Measurements from ENCODE around the gene ZNF367.

The ZNF367 gene

DNA sequence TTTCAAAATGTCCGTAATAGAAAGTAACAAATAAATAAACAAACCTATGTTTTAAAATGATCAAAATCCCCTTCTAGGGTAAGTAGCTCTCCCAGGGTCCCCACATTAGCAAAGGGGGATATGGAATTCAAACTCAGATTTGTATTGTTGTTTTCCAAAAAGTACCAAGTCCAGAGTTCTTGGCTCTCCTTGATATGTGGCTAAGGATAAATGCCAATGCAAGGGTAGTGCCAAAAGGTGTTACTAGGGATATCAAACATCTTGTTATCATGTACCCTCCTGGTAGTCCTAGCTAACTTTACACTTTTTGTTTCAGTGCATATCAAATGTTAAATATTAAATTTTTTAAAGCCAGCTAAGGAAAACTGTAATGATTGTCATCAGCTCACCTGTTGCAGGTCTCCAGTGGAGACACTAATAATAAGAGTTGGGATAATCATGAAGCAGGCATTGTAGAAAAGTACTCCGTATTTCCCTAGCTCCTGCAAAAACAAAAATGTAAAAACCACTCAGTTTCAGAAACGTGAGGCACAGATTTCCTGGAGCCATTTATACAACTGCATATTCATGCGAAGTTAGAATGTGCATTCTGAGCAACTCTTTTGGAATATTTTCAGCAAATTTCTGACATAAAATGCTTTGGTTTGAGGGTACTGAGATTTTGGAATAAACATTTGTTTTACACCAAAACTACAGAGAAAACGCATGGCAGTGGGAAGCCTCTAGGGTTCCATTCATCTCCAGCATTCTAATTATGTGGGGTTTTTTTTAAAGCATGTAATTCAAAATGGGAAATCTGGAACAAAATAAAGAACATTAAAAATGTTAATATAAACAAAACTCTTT, 74.4 kb downstream of the ZNF367 start:
- Histone ChIP-seq H3K4me3 (no peak overlapping the region), H4K20me1 (no peaks in the 10 kb centered on the region), H3K27ac (no peak overlapping the region), H3K36me3 (no peaks in the 10 kb centered on the region), H3K4me1 (no peaks in the 10 kb centered on the region), H3K9ac (no peak overlapping the region), H3K27me3 (no peaks in the 10 kb centered on the region), H3K9me3 (no peaks in the 10 kb centered on the region), H3K4me2 (no peak overlapping the region)
- no peak for TF ChIP-seq Cebpa-rat (IDR thresholded peaks at IDR 0.05)

DNA sequence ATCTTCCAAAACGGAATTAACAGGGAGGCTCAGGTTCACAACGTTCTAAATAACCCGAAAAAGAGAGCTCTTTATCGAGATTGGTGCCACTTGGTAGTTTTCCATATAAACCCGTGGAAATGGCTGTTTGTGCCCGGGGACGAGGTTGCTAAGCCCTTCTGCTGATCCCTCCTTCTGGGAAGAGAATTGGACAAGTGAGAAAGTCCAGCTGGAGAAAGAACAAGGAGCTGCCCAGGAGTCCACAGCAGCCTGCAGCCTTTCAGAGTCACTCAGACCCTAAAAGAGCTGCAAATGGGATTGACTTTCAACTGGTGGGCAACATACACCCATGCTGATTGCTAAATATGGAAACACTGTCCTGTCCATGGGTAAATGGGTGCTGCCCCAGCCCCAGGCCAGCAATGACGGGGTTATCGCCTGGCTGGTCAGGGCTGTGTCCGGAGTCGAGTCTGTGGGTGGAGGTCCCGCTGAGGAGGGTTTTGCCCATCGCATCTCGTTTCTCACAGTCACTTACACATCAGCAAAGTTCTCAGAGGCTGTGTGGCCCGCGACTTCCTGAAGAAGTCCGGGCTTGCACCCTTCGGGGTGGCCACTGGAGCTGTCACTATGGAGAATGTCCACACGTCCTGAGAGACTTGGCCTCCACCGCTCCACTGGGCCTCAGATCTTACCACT, 75.5 kb downstream of the ZNF367 start:
- Histone ChIP-seq H3K36me3 (no peaks in the 10 kb centered on the region), H3K4me2 (no peak overlapping the region), H3K9ac (no peak overlapping the region), H3K27ac (no peak overlapping the region), H3K27me3 (no peaks in the 10 kb centered on the region), H3K4me3 (no peak overlapping the region), H4K20me1 (no peaks in the 10 kb centered on the region), H3K4me1 (no peaks in the 10 kb centered on the region), H3K9me3 (no peaks in the 10 kb centered on the region)
- TF ChIP-seq Cebpa-rat (IDR thresholded peaks at IDR 0.05), result no peak

GRCh38 chr9:96340707-96341106, 77.5 kb downstream of the ZNF367 start:
- no peak overlapping the region for H3K9ac ChIP-seq
- H3K4me2 ChIP-seq, result no peak overlapping the region

DNA sequence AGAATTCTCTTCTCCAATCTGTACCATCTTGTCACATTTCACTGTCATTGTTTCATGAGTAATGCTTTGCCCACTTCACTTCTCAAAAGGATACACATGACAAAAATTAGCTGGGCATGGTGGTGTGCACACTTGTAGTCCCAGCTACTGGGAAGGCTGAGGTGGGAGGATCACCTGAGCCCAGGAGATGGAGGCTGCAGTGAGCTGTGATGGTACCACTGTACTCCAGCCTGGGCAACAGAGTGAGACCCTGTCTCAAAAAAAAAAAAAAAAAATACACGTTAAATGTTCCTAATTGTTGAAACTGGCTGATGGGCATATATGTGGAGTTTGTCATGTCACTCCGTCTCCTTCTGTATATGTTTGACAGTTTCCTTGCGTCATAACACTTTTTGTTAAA, 79.9 kb downstream of the ZNF367 start:
- Histone ChIP-seq H3K4me2 (no peak overlapping the region), H3K9me3 (no peaks in the 10 kb centered on the region), H3K27ac (no peak overlapping the region), H3K4me1 (no peaks in the 10 kb centered on the region), H3K36me3 (no peaks in the 10 kb centered on the region), H3K27me3 (no peaks in the 10 kb centered on the region), H4K20me1 (no peaks in the 10 kb centered on the region), H3K9ac (no peak overlapping the region), H3K4me3 (no peak overlapping the region)
- no peak for TF ChIP-seq Cebpa-rat (IDR thresholded peaks at IDR 0.05)

More at GRCh38 chr9:96340707-96341106, 77.5 kb downstream of the ZNF367 start:
- Histone ChIP-seq H4K20me1 (no peaks in the 10 kb centered on the region), H3K36me3 (no peaks in the 10 kb centered on the region), H3K9me3 (no peaks in the 10 kb centered on the region), H3K4me1 (no peaks in the 10 kb centered on the region), H3K27me3 (no peaks in the 10 kb centered on the region), H3K27ac (no peak overlapping the region), H3K4me3 (no peak overlapping the region)
- no peak for TF ChIP-seq Cebpa-rat (IDR thresholded peaks at IDR 0.05)

All from BLaER1 (cell line).